Bronchial epithelial cell (primary cell): ENCODE results near the gene ADGRA3. TPM values are rescaled to one million over a fixed set of nuclear protein-coding genes. Genes with fewer than 3 reads are reported as not detected.

Experiments used
- DNase-seq: peaks from one replicate; pipeline ENCODE4 v3.0.0-alpha.2; 2010; ENCODE audit warnings: low read depth
- FAIRE-seq: peaks from 2 replicates; lab custom pipeline; 2011; peaks lifted over from hg19 to GRCh38; lab: Jason Lieb, UNC
- H3K27me3 ChIP-seq: 2 replicates; pipeline ENCODE4 v1.5.1; 2011; ENCODE audit warnings: low read length; ENCODE audit not compliant: control insufficient read depth, insufficient read depth
- H3K36me3 ChIP-seq: 2 replicates; pipeline ENCODE4 v1.5.1; 2011; ENCODE audit warnings: low read length; ENCODE audit not compliant: control insufficient read depth, insufficient read depth
- H3K4me3 ChIP-seq: 2 replicates; pipeline ENCODE4 v1.5.1; 2011; ENCODE audit warnings: mild to moderate bottlenecking, low read depth, low read length, control low read depth
- CTCF ChIP-seq: IDR thresholded peaks from 2 replicates; pipeline ENCODE4 v1.5.1; 2011; ENCODE audit warnings: mild to moderate bottlenecking, moderate library complexity, low read length, control low read depth, inconsistent platforms; ENCODE audit not compliant: insufficient read depth, severe bottlenecking
- total RNA-seq: library from RNA; depleted of rRNA; stranded (reverse); fragments of >200 nt; gene quantifications from 2 replicates; pipeline ENCODE4 v1.2.1, GENCODE V29; 2014

Gene ADGRA3
- total RNA-seq, 1 donor from 2014 or later: 34.2 TPM

GRCh38 chr4:22454955-22455354 is 60.9 kb downstream of the ADGRA3 start:
- FAIRE-seq (no peak), DNase-seq (no peak)
- H3K27me3 ChIP-seq: no peaks in the 10 kb centered on the region
- no peak for TF ChIP-seq CTCF
- no peak overlapping the region for H3K4me3 ChIP-seq
- no peaks in the 10 kb centered on the region for H3K36me3 ChIP-seq

DNA sequence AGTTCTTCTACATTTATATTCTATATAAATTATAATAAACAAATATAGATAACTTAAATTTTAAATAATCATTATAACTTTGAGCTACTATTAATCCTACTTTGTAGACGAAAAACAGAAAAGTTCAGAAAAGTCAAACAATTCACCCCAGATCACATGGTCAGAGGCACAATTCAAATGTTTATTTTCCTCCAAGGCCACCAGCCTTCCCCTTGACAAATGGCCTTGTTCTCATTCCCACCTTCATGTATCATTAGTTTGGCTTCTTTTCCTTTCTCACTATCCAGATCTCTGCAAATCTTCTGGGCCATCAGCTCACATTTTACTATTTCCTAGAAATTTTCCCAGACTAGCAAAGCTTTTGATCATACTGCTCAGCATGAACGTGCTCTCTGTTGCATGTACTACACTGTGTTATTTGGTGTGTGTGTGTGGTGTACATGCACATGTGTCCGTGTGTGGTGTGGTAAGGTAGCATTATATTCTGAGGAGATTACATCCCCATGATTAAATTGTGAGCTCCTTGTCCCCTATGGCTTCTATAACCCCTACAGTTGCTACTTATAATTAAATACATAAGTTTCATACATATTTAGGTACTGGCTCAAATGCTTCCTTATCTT is 61.5 kb downstream of the ADGRA3 start:
- FAIRE-seq (no peak), DNase-seq (no peak)

DNA sequence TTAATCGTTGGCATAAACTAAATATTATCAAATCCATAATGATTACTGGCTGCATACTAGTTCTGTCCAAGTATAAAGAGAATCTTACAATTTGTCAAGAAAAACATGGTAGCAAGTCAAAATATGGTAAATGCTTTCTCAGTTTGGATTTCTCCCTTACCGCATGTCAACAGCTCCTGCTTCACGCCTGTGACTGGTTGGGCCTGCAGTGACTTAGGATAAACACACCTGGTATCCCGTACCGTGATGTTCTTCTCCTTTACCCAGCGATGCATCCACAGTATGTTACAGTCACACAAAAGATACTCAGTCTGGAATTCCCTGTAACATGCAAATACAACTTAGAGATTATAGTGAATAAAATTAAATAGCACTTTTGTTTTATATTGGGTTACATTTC is 71.1 kb downstream of the ADGRA3 start:
- Histone ChIP-seq H3K27me3 (no peaks in the 10 kb centered on the region), H3K4me3 (no peak overlapping the region), H3K36me3 (peaks cover 6% of the 10 kb centered on the region)
- no peak for DNase-seq
- FAIRE-seq: no peak
- no peak for TF ChIP-seq CTCF

More for the DNA sequence above, 61.5 kb downstream of the ADGRA3 start:
- H3K36me3 ChIP-seq: no peaks in the 10 kb centered on the region
- H3K27me3 ChIP-seq: no peaks in the 10 kb centered on the region
- no peak for TF ChIP-seq CTCF
- no peak overlapping the region for H3K4me3 ChIP-seq

DNA sequence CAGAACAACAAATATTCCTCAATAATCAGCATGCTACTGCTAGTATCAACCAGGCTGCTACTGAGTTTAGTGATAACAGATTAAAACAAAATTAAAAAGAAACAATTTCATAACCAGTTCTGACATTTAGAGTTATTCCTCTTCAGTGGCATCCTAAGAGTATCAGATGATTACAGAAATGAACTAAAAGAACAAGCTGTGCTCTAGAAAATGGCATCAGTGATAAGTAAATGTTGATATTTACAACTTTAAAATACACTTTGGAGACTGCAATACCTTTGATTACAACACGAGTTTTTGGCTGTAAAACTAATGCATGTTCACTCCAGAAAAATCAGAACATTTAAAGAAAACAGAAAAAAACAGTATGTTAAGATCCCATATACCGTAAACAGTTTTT is 72.9 kb downstream of the ADGRA3 start:
- no peaks in the 10 kb centered on the region for H3K27me3 ChIP-seq
- DNase-seq (no peak), FAIRE-seq (no peak)
- H3K36me3 ChIP-seq: peaks cover 4% of the 10 kb centered on the region
- TF ChIP-seq CTCF: no peak
- H3K4me3 ChIP-seq: no peak overlapping the region

- no peak for FAIRE-seq
- Histone ChIP-seq H3K36me3 (peaks cover 3% of the 10 kb centered on the region), H3K27me3 (no peaks in the 10 kb centered on the region), H3K4me3 (no peak overlapping the region)
- TF ChIP-seq CTCF: no peak
- DNase-seq: no peak
Observed at GRCh38 chr4:22440999-22441398, 74.9 kb downstream of the ADGRA3 start.

GRCh38 chr4:22439947-22440346 is 75.9 kb downstream of the ADGRA3 start:
- TF ChIP-seq CTCF: no peak
- FAIRE-seq: no peak
- Histone ChIP-seq H3K4me3 (no peak overlapping the region), H3K36me3 (peaks cover 3% of the 10 kb centered on the region), H3K27me3 (no peaks in the 10 kb centered on the region)
- no peak for DNase-seq
